Thyroid gland (tissue), 4 donors: ENCODE results near the gene FSIP1.

Experiments used
- POLR2A ChIP-seq, 2 donors: fragments of 450-650 bp; IDR thresholded peaks; one replicate each; pipeline ENCODE4 v1.6.1; 2017; ENCODE audit warnings: antibody characterized with exemption in 2 of 2, mild to moderate bottlenecking in 2 of 2, moderate library complexity in 1 of 2
- TF ChIP-seq, protein P1 (sequence below), 6 experiments: fragments of 200-600 bp in 3 of 6; fragments of 450-650 bp in 3 of 6; sonication (generic) in 3 of 6; IDR thresholded peaks; one replicate each; pipeline ENCODE4 v1.5.1; 2016 to 2019; ENCODE audit warnings: antibody characterized with exemption in 6 of 6, mild to moderate bottlenecking in 2 of 6, inconsistent platforms in 1 of 6, moderate library complexity in 1 of 6

DNA sequence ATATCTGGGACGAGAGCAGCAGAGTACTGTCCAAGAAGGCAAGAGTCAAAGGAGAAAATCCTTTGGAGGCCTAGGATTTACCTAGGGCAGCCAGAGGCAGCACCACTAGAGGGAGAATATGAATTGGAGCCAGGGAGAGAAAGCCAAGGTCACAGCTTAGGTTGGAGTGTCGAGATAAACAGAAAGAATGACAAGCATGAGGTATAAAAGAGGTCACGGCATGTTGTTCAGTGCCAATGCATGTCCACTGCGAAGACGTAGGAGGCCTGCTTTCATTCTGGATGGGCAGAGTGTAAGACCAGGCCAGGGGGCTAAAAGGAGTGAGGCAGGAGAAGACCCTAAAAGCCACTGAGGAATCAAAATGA lies 154.5 kb downstream of the FSIP1 start:
- TF ChIP-seq, protein P1, sequence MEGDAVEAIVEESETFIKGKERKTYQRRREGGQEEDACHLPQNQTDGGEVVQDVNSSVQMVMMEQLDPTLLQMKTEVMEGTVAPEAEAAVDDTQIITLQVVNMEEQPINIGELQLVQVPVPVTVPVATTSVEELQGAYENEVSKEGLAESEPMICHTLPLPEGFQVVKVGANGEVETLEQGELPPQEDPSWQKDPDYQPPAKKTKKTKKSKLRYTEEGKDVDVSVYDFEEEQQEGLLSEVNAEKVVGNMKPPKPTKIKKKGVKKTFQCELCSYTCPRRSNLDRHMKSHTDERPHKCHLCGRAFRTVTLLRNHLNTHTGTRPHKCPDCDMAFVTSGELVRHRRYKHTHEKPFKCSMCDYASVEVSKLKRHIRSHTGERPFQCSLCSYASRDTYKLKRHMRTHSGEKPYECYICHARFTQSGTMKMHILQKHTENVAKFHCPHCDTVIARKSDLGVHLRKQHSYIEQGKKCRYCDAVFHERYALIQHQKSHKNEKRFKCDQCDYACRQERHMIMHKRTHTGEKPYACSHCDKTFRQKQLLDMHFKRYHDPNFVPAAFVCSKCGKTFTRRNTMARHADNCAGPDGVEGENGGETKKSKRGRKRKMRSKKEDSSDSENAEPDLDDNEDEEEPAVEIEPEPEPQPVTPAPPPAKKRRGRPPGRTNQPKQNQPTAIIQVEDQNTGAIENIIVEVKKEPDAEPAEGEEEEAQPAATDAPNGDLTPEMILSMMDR (IDR thresholded peaks at IDR 0.05) = no peak
- TF ChIP-seq POLR2A (IDR thresholded peaks at IDR 0.05) = no peak
